HG02938 (cell line): ENCODE measurements around the gene ZNF189.
A peak's percentile ranks its signal among the peaks of the same experiment; 100 is the strongest.
"Not testable (repeated sequence)": the region's sequence is repeated elsewhere in the genome, so short reads cannot be mapped to it uniquely, and the experiment has no call there.

Experiments
- ATAC-seq: cut with Tn5 transposase; IDR thresholded peaks from one replicate; pipeline ENCODE4 v1.9.1; 2021; ENCODE audit warnings: mild to moderate bottlenecking, moderate library complexity; ENCODE audit not compliant: unreplicated experiment

Gene ZNF189

DNA sequence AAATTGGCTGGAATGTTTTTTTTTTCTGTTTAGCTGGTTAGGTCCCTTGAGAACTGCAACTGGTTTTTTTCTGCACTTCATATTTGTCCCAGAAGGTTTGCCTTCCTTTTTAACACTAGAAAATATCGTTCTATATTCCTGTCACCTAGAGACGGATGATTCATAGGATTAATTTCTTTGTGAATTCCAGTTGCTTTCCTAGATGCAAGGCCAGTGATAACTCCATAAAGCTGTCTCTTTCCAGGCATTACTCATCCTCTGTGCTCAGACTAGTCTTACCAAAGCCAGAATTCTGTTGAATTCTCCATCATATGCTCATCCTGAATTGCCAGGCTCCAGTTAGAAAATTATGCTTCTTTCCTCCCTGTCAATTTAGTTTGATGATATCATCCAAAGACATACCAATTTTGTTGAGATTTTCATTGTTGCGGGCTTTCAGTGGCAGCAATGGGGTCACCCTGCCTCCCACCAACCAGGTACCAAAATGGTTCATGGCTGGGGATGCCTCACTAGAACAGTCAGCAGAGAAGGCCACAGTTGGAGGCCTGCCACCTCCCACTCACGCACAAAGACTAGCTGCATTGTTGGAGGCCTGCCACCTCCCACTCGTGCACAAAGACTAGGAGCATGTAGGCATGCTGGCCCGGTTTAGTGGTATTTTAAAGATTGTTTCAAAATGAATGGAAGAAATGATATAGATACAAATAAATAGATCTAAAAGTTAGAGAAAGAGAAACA is 22.4 kb upstream of the ZNF189 start:
- ATAC-seq = no peak

DNA sequence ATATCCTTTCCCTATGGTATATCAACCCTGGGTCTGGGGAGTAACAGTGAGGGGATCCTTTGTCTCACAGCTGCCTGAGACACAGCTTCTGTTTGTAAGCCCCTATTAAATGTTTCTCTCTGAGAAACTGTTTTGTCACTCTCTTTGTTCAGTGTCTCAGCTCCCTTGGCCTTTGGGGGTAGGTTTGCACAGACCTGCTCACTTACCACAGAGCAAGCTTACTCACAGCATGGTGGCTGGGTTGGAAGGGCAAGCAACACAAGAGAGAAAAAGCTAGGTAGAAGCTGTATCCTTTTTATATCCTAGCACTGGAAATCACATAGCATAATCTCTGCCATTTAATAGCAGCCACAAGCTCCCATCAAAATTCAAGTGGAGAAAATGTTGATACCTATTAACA is 18.4 kb upstream of the ZNF189 start:
- no peak for ATAC-seq

DNA sequence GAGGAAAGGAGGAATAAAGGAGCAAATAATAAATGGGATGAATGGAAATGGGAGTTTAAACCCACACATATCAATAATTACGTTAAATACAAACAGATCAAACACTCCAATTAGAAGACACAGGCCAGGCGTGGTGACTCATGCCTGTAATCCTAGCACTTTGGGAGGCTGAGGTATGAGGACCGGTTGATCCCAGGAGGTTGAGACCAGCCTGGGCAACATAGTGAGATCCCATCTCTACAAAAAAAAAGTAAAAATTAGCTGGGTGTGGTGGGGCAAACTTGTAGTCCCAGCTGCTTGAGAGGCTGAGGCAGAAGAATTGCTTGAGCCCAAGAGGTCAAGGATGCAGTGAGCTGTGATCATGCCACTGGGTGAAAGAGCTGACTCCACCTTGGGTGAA is 17.5 kb upstream of the ZNF189 start:
- no peak for ATAC-seq

GRCh38 chr9:101381833-101382342 is 16.8 kb upstream of the ZNF189 start:
- no peak for ATAC-seq

- no peak for ATAC-seq
These were observed 15.3 kb upstream of the ZNF189 start for GRCh38 chr9:101383361-101383760.

- ATAC-seq = not testable (repeated sequence)
These were observed 13.6 kb upstream of the ZNF189 start, which contains the start of gene BAAT for GRCh38 chr9:101384873-101385536. Gene BAAT (minus strand): TSS chr9:101385006. CDS start chr9:101371404, 13,602 bp downstream.

DNA sequence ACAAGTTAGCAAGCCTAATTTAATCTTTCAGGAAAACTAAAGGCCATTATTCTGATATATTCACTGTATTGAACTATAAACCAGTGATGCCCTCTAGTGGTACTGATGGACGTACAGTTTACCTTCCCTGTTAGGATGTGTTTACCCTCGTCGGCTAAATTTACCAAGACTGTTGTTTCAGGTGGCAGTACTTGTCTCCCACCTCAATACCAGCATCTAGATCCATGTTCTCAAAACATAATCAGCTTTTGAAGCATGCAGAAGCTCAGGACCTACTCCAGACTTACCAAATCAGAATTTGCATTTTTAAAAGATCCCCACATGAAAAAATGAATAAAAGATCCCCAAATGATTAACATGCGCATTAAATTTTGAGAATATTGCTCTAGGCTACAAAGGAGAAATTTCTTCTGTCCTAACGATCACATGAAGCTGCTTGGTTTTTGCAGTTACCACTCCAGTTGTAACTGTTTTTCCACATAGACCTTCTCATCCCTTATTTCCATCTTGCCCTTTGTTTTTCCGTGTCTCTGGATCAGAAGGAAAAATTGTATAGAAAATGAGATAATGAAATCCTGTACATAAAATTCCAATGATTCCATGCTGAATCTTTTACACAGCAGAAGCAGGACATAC is 10.7 kb upstream of the ZNF189 start:
- ATAC-seq = peak; percentile 55

DNA sequence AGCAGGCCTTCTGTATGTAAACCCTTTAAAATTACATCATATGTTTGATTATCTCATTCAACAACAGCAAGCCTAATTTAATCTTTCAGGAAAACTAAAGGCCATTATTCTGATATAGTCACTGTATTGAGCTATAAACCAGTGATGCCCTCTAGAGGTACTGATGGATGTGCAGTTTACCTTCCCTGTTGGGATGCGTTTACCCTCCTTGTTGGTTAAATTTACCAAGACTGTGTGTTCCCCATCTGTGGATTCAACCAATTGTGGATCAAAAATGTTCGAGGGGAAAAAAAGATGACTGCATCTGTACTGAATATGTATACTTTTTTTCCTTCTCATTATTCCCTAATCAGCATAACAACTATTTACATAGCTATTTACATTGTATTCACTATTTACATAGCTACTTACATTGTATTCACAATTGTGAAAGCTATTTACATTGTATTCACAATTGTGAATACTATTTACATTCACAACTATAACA is 10.1 kb upstream of the ZNF189 start:
- no peak for ATAC-seq

DNA sequence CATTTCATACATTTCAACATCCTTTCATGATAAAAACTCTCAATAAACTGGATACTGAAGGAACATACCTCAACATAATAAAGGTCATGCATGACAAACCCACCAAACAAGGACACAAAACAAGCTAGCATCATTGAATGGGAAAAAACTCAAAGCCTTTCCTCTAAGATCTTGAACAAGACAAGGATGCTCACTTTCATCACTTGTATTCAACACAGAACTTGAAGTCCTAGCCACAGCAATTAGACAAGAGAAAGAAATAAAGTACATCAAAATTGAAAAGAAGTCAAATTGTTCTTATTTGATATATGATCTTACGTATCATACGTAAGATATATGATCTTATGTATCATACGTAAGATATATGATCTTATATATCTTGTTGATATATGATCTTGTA is 5.5 kb upstream of the ZNF189 start:
- no peak for ATAC-seq

DNA sequence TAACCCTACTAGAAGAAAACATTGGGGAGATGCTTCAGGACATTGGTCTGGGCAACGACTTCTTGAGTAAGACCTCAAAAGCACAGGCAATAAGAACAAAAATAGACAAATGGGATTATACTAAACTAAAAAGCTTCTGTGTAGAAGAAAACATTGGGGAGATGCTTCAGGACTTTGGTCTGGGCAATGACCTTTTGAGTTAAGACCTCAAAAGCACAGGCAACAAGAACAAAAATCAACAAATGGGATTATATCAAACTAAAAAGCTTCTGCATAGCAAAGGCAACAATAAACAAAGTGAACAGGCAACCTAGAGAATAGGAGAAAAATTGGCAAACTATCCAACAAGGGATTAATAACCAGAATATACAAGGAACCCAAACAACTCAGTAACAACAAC is 4.0 kb upstream of the ZNF189 start:
- no peak for ATAC-seq

DNA sequence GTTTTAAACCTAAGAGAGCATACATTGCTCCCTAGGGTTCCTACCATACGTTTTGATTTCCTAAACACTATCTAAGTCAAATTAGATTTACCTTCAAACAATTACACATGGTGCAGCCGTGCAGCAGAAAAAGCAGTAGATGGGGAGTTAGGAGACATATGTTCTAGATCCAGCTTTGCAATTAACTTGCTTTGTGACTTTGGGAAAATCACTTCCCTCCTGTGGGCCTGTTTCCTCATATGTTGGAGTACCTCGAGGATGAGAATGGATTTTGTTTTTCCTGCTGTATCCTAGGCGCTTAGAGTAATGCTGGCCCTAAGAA is 944 bp upstream of the ZNF189 start:
- ATAC-seq = no peak

DNA sequence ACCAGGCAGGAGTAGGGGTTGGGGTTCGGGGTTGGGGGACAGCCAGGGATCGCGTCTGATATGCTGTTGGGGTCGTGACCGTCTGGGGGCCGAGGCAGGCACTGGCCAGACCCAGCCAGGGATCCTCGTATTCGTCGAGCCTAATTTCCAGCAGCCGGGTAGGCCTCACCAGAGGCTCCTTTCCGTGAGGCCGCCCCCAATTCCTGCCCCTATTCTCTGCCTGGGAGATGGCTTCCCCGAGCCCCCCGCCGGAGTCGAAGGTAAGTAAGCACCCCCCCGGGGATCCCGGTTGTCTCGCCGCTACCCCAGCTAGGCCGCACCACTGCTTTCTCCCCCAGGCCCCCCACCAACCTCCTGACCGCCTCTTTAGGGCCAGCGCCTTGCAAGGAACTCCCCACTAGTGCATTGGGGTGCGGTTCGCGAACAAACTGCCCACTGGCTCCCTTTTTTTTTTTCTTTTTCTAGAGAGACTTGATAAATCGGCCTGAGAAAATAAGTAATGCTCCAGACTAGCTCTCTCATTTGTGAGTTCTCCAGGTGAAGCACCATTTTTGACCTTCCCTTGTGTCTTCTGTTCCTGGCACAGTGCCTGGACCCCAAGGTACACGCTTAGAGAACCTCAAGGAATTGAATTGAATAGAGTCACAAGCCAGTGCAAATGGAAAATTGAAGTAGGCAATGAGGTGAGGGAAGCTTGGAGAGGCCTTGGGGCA is 435 bp downstream of the ZNF189 start:
- peak; percentile 5 for ATAC-seq

- ATAC-seq = no peak
These were observed 956 bp downstream of the ZNF189 start for GRCh38 chr9:101399643-101399970.

GRCh38 chr9:101400120-101400519 is 1.5 kb downstream of the ZNF189 start:
- no peak for ATAC-seq

DNA sequence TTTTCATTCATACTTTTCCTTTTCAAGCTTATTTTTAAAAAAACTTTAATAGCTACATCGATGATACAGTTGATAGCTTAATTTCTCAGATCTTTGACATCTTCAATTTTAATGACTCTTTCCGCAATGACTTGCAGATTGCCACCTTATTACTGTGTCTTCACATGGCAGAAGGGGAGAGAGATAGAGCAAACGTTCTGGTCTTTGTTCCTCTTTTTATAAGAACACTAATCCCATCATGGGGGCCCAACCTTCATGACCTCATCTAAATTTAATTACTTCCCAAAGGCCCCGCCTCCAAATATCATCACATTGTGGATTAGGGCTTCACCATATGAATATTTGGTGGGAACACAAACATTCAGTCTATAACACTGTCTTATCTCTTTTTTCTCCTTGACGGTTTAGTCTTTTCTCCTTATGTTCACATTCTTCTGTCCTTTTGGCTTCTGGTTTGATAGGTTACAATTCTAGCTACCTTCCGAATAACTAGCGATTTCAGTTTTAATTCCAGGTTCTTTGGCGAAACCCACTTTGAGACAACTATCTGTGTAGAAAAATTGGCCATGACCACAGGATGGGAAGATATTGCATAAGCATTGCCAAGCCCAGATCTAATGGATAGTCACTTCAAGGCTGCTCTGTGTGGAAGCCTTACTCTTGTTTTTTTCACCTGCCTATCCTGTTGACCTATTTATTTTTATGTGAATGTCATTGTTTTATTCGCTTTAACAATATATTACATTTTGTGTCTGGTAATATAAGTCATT is 5.0 kb downstream of the ZNF189 start:
- ATAC-seq = no peak

DNA sequence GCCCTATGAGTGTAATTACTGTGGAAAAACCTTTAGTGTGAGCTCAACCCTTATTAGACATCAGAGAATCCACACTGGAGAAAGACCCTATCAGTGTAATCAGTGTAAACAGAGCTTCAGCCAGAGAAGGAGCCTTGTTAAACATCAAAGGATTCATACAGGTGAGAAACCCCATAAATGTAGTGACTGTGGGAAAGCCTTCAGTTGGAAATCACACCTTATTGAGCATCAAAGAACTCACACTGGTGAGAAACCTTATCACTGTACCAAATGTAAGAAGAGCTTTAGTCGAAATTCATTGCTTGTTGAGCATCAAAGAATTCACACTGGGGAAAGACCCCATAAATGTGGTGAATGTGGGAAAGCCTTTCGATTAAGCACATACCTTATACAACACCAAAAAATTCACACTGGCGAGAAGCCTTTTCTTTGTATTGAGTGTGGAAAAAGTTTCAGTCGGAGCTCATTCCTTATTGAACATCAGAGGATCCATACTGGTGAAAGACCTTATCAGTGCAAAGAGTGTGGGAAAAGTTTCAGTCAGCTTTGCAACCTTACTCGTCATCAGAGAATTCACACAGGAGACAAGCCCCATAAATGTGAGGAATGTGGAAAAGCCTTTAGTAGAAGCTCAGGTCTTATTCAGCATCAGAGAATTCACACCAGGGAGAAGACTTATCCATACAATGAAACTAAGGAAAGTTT is 9.9 kb downstream of the ZNF189 start:
- no peak for ATAC-seq

- ATAC-seq = no peak
These were observed 10.4 kb downstream of the ZNF189 start for GRCh38 chr9:101409079-101409477.

DNA sequence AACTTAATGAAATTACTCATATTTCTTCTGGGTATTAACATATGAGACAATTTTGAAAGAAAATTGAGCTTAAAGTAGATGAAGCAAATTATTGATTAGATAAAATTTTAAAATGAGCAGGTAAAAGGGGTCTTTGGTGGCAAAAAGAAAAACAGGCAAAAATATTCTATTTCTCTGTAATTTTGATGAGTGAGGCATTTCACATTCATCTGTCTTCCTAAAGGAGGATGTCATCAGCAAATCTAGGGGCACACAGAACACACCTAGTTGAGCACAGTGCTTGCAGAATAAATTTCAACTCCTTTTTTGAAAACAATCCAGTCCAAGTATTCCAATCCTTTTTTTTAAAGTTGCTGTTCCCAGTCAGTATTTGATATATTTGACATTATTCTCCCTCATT is 16.2 kb downstream of the ZNF189 start:
- no peak for ATAC-seq

- no peak for ATAC-seq
These were observed 16.9 kb downstream of the ZNF189 start for GRCh38 chr9:101415578-101415977.

DNA sequence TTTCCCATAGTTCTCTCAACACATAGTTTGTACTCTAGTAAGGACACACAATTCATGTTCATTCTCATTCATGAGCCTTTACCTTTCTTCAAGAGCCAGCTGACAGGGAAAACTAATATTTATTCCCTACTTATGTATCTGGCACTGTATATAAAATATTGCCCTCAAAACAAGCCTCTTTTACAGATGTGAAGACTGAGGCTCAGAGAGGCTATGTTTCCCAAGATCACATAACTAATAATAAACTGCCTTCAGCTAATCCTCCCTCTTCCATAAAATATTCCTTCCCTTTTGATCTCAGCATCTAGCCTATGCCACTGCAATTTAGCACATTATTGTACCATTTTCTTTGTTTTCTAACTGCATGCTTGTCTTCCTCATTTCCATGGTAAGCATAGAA is 18.7 kb downstream of the ZNF189 start:
- ATAC-seq = no peak
